Testis (tissue), 2 donors: ENCODE measurements around the gene TRIM31.

ENCODE experiments used
- CTCF ChIP-seq, 3 experiments: fragments of 450-650 bp in 2 of 3; fragments of 200-600 bp in 1 of 3; sonication (generic) in 1 of 3; IDR thresholded peaks; one replicate each; pipeline ENCODE4 v1.5.1; 2016 to 2019; ENCODE audit warnings: antibody characterized with exemption in 3 of 3, mild to moderate bottlenecking in 2 of 3, moderate library complexity in 1 of 3
- POLR2A ChIP-seq: fragments of 450-650 bp; IDR thresholded peaks from one replicate; pipeline ENCODE4 v1.6.1; 2017; ENCODE audit warnings: antibody characterized with exemption, mild to moderate bottlenecking, moderate library complexity

- TF ChIP-seq CTCF (IDR thresholded peaks at IDR 0.05) (no peak), POLR2A (no peak)
Observed at GRCh38 chr6:30092852-30093543, 19.9 kb downstream of the TRIM31 start.
